ENCODE measurements around the gene FOLR3.
"Not testable (repeated sequence)": the region's sequence is repeated elsewhere in the genome, so short reads cannot be mapped to it uniquely, and the experiment has no call there.

Gene FOLR3

DNA sequence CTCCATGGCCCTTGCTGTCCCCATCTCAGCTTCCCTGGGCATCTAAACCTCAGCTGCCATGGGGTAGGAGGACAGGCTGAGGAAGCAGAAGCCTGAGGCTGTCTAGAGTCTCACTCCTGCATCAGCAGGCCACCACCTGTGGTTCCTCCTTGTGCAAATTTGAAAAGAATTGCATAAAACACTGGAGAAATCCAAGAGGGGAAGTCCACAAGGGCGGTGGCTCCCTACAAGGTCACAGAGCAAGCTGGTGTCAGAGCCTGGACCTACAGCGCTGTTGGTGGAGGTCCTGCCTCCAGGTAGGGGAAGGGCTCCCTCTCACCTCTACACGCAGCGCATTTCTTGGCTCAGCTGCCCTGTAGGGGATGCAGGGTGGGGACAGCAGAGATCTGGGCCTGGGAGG is at the start of gene FOLR3:
Gene FOLR3 (plus strand): TSS at position 253 of the 400 bp plus-strand sequence. CDS start 228 bp downstream, outside the sequence.
- not testable (repeated sequence) for DNase-seq (ENCODE audit: low read depth)

DNA sequence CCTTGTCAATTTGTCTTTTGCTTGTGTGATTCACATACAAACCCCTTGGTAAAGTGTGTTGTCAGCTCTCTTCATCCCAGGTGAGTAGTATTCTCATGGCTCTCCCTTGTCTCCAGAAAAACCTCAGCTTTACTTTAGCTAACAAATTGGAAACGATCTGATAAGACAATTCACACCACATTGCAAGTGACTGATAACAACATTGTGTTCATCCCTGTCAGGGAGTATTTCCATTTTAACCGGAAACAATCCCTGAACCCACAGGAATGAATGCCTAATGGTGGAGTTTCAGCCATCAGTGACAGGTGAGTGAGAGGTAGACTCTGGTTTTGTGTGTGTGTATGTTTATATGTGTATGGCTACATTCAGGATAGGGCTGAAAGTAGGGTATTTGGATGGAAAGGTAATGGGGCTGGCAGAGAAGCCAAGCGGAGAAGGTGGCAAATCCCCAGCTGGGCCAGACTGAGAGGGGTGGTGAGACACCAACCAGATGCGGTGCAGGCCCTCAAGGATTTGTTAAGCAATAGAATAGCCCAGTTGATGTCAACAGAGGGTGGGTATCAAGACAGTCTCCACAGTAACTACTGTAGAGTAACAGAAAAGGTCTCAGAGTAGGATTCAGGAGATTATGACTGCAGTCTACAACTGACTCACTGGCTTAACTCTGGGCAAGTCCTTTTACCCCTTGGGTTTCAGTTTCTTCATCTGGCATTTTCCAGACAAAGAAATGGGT is 47.3 kb upstream of the FOLR3 start:
- no peak for DNase-seq (ENCODE audit: low read depth)

DNA sequence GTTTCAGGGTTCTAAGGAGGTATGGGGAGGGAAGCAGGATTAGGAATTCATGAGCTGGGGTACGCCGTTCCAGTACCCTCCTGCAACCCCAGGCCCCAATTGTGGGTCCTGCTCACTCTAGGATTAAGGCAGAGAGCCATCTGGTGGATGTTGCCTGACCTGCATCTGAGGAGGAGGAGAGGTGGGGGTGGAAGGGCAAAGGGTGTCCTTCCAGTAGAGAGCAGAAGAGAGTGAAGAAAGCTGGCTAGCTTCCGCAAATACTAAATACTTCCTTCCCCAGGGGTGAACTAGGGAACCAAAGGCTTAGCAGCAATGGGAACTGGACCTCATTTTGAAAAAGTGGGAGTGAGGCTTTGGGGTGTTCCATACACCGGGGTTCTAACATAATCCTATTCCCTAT is 44.2 kb upstream of the FOLR3 start:
- DNase-seq (ENCODE audit: low read depth) = no peak

- DNase-seq (ENCODE audit: low read depth) = no peak
Observed at GRCh38 chr11:72098741-72099140, 36.8 kb upstream of the FOLR3 start.

- no peak for DNase-seq (ENCODE audit: low read depth)
Observed at GRCh38 chr11:72100009-72100408, 35.5 kb upstream of the FOLR3 start.

- DNase-seq (ENCODE audit: low read depth) = no peak
Observed at GRCh38 chr11:72100462-72100861, 35.1 kb upstream of the FOLR3 start.

DNA sequence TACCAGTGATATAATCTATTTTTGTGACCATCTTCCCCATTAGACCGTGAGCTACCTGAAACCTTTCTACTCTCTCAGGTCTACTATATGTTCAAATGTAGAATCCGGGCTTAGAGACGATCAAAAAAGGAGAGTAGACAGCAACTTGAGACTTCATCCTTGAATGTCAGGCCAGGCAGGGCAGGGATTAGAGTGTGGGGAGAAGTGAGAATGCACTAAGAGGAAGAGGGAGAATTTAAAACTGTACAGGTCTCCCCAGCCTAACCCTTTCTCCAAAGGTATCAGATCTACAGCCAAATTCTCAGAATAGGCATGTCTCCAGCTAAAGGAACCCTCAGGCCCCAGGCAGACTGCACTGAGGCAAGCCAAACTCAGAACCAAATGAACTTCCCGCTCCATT is 33.4 kb upstream of the FOLR3 start:
- DNase-seq (ENCODE audit: low read depth) = no peak

DNA sequence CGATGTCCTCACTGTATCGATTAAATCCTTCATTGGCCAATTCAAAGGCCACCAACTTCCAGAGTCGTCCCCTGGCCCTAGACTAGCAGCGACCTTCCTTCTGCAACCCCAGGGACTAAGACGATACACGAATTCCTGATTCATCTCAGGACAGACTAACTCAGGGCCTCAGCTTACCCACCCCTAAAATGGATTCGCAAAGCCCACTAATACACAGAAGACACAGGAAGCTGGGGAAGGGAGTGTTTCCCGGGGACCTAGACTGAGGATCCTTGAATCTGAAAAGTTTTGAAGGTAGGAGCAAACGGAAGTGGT is 32.9 kb upstream of the FOLR3 start:
- DNase-seq (ENCODE audit: low read depth) = no peak

DNA sequence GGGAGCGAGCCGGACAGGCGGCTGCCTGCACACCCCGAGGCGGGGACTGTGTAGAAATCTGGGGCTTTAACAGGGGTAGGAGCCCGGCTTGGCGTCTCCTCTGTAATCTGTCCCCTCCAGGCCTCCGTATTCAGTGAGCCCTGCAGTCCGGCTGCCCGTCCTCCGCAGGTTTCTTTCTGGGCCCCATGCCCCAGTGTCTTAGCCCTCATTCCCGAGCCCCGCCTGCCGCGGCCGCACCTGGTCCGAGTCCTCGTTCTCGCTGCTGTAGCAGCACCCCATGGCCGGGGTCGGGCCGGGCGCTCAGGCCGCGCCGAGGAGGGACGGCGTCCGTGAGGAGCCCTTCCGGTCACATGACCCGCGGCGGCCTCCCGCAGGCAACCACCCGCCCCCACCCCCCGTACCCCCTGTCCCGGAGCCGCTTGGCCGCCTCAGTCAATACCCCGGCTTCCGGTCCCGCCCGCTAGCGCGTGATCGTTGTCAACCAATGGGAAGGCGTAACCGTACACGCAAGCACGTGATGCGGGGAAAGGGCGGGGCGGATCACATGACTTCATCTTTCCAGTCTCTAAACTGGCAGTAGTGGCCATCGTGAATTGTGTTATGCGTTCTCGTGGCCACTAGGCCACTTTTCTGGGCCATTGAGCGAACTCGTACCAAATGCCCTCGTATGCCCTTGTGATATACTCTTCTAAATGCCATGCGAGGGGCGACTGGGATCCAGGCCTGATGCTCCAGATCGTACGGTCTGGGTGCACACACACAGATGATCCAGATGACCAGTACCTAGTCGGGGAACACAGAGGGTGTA is 32.4 kb upstream of the FOLR3 start, which contains the start of gene LAMTOR1:
Gene LAMTOR1 (minus strand): TSS at position 352 of the 808 bp plus-strand sequence. CDS start 73 bp downstream, at position 279.
- DNase-seq (ENCODE audit: low read depth) = peak; percentile 97

DNA sequence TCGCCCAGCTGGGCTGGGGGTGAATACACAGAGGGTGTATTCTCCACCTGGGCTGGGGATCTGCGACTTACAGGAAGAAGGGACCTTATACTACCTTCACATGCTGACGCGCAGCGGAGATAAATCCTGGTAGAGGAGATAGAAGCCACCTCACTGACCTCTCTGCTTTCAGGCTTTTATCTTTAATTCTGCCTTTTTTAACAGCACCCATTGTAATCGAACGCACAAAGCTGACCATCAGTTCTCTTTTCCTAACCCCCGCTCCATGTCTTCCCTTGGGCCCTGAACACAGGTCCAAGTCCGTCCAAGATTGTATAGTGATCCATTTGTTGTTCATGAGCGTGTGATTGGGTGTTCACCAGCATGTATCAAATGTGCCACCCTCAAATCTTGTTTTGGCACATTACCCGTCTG is 31.8 kb upstream of the FOLR3 start:
- DNase-seq (ENCODE audit: low read depth) = no peak

GRCh38 chr11:72105888-72106287 is 29.6 kb upstream of the FOLR3 start, which contains the start of gene TOMT:
Gene TOMT, plus strand, starts transcription at chr11:72105924. Its CDS starts 28 bp downstream, at chr11:72105952.
- no peak for DNase-seq (ENCODE audit: low read depth)

- DNase-seq (ENCODE audit: low read depth) = no peak
Observed at GRCh38 chr11:72111300-72112142, 24.0 kb upstream of the FOLR3 start.

DNA sequence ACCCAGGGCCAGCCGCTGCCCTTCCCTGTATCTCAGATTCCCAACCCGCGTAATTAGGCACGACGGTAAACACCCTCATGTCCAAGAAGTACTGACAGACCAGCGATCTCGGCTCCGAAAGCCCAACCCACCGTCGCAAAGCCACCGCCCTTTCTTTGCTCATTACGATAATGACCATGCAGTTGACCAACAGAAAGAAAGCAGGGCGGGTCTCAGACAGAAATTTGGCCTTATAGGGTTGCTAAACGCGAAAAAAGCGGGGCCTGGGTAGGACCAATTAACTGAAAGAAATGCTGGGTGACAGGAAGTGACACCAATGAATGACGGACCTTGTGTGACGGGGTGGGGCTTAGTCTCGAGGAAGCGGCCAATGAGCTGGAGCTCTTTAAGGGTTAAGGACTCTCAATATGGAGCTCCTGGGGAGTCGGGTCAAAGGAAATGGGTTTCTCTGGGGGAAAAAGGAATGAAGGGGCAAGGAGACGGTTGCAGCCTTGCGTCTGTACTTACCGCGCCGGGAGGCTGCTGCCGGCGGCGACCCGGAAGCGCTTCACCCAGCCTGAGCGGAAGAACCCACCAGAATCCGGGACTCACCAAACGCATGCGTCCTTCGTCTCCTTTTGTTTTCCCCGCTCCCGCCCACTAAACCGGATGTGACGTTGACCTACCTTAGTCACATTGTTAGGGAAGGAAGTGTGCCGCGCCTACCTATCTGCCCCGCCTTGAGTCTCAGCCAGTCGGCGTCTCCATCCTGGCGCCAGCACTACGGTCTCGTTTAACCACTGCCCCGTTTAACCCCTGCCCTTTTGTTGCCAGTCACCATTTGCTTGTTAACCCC is 23.2 kb upstream of the FOLR3 start, which contains the start of gene ANAPC15:
Gene ANAPC15 (minus strand): TSS at position 553 of the 835 bp plus-strand sequence. CDS start 1,419 bp downstream, outside the sequence.
- peak; percentile 99 for DNase-seq (ENCODE audit: low read depth)

DNA sequence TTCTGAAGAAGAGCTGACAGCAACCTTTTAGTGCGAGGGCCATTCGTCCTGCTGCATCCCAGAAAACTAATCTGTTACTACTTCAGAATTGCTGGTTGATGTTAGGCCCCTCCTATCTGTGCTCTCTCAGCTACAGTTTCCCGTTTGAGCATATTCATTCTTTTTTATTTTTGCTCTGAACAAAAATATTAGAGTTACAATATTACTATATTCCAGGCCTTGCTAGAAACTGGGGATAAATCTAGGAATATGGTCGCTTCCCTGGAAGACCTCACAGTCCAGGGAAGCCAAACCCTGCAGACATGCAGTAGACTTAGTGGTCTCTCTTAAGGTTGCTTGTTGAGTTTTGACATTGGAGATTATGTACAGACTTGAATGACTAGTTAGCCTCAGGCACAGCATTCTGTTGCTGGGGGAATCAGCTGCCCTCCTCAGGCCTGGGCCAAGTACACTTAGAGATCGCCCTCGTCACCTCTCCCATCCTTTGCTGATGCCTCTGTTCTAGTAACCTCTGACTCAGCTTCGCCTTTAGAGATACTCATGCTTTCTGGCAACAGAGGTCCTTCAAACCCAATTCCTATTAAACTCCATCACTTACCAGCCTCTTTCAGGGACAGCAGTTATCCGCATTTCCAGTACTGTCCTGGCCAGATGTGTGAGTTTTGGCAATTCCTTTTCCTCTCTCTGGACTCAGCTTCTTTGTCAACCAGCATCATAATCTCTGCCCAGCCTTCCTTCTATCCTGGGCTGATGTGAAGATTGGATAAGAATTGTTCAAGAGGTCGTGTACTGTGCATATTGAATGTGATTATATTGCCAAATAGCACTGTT is 22.3 kb upstream of the FOLR3 start:
- DNase-seq (ENCODE audit: low read depth) = peak; percentile 57

DNA sequence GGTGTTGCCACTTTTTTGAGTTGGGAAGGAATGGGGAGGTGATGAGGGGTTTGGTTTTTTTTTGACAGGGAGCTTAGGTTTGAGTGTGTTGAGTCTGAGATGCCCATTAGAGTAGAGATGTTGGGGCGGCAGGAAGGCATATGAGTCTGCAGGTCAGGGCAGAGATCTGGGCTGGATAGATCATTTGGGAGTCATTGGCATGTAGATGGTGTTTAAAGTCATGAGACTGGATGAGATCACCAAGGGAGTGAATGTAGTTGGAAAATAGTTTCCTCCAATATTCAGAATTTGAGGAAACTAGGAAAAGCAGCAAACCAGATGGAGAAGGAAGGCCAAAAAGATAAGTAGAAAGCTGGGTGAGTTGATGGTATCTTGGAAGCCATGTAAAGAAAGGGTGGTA is 21.0 kb upstream of the FOLR3 start:
- no peak for DNase-seq (ENCODE audit: low read depth)

GRCh38 chr11:72116019-72116755 is 19.3 kb upstream of the FOLR3 start:
- DNase-seq (ENCODE audit: low read depth) = no peak

DNA sequence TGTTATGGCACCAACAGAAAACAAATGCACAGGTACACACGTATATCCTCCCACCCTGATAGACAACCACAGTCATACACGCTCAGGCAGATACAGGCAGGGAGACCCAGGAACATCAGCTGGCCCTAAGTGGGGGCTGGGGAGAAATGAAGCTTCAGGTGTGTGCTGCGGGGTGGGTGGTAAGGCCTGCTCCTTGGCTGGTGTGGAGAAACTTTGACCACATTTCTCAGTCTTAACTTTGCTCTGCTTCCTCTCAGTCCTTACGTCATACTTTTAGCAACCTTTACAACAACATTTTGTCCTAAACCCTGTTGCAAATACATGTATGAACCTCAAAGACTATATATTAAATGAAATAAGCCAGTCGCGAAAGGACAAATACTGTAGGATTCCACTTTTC is 16.3 kb upstream of the FOLR3 start:
- DNase-seq (ENCODE audit: low read depth) = no peak

DNA sequence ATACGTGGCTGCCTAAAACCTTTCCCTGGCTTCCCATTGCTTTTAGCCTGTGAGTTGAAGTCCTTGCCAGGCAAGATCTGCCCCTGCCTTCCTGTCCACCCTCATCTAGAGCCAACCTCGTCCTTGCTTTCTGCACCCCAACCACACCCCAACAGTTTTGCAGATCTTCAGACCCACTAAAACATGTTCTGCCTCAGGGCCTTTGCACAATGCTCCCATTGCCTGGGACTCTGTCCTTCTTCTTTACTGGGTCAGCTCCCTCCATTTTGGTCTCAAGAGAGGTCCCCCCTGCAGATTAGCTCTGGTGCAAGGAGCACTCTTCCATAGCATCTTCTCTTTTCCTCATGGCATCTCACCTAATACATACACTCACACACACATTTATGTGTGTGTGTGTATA is 14.6 kb upstream of the FOLR3 start:
- DNase-seq (ENCODE audit: low read depth) = no peak

GRCh38 chr11:72122607-72123006 is 12.9 kb upstream of the FOLR3 start:
- no peak for DNase-seq (ENCODE audit: low read depth)

All from GM04504 (cell line).